Cortex of kidney (tissue), 1 donor: ENCODE measurements around the gene MAPK10.
"Not testable (repeated sequence)": the region's sequence is repeated elsewhere in the genome, so short reads cannot be mapped to it uniquely, and the experiment has no call there.

Experiments used
- DNase-seq: peaks from one replicate; lab custom pipeline; 2025; lab: John Stamatoyannopoulos, UW

Gene MAPK10

GRCh38 chr4:85967872-85968271 is 392.0 kb downstream of the MAPK10 start:
- no peak for DNase-seq

- no peak for DNase-seq
Measured at GRCh38 chr4:85966373-85966772, 393.5 kb downstream of the MAPK10 start.

DNA sequence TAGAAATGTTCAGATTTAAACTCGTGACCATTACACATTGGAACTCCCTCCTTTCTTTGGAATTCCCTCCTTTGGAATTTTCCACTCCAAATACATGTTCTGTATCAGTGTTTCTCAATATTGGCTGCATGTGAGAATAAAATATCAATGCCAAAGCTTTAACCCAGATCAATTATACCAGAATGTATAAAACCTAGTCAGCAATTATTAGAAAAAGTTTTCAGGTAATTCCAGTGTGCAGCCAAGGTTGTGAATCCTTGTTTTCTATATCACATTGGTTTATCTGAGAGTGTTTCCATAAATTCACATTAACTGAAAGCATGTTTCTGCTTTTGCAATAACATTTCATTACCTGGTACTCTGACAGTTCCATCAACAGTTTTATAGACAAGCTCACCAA is 394.3 kb downstream of the MAPK10 start:
- no peak for DNase-seq

DNA sequence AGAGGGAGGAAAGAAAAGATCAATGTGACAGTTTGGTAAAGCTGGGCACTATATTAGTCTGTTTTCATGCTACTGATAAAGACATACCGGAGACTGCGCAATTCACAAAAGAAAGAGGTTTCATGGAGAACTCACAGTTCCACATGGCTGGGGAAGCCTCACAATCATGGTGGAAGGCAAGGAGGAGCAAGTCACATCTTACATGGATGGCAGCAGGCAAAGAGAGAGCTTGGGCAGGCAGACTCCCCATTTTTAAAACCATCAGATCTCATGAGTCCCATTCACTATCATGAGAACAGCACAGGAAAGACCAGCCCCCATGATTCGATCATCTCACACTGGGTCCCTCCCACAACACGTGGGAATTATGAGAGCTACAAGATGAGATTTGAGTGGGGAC is 394.8 kb downstream of the MAPK10 start:
- DNase-seq = not testable (repeated sequence)

DNA sequence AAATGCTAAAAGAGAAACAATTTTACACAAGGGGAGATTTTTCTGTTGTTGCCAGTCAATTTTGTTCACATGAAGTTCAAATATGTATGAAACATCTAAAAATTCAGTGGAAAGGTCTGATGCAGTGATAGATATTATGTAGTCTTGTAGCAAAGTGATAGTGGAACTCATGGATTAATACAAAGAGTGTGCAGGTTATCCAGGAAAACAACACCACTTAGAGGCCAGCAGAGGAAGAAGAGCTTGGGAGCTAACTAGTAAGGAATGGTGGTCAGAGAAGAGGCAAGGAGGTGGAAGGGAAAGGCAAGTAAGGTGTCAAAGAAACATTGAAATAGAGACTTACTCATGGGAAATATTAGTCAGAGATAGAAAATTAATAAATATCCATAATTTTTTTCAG is 395.6 kb downstream of the MAPK10 start:
- no peak for DNase-seq

- no peak for DNase-seq
Measured at GRCh38 chr4:85963231-85963630, 396.6 kb downstream of the MAPK10 start.

DNA sequence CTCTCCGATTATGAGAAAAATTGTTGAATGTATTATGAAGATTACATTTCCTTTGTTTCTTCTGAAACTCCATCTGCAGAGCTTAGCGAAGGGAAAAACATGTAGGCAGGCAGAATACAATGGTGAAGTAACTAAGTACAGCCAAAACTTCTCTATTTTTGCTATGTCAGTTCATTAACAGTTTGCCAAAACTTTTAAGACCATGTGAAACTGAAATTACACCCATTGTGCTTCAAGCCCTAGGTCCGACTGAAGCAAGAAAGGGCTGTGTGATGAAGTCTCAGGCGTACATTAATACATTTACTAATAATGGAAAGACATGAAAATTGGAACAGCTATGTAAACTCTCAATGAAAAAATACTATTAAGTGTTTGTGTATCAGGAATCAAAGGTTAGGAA is 398.0 kb downstream of the MAPK10 start:
- DNase-seq = no peak

- DNase-seq = no peak
Measured at GRCh38 chr4:85956293-85956945, 403.4 kb downstream of the MAPK10 start.

GRCh38 chr4:85955620-85956292 is 404.1 kb downstream of the MAPK10 start:
- DNase-seq = no peak

- DNase-seq = no peak
Measured at GRCh38 chr4:85953651-85954018, 406.2 kb downstream of the MAPK10 start.

DNA sequence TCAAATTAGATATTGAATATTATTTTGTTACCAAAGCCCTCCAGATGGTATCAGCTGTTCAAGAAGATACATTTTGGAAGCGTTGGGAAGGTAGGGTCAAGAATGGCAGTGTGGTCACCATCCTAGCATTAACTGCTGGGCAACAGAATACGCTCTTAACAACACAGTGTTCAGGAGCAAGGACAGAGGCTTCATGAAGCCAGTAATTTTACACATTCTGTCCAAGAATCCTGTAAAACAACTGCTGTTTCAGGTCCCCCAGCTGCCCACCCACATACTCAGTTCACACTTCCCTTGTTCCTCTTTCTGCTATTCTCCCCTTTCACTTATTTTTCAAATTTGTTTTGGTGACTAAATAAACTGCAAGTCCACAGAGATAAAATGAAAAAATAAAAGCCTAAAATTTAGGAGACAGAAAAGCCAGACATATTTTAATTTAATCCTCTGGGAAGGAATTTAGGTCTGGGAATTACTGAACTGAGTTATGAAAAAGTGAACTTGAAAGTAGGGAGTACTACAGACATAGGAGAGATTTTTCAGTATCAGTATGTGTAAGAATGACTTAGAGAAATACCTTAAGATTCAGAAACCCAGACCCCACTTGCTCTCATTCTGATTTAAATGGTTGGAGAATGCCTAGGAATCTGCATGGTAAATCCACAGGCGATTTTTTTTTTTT is 406.7 kb downstream of the MAPK10 start:
- DNase-seq = no peak

DNA sequence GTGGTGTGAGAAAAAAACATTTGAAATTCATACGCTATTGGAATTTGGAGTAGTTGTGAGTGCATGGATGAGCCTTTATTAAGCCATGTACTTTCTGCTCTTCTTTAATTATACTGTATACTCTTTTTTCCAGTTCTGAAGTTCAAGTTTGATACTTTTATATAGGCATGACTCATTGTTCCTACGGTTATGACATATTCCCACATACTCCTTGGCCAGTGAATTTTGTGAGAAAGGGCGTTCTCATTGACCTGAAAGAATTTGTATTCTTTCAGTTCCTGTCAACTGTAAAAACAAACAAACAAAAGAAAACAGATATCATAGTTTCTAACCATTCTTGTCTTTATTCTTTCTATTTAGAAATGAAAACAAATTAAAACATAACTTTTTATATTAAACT is 407.3 kb downstream of the MAPK10 start:
- no peak for DNase-seq

GRCh38 chr4:85951099-85951498 is 408.8 kb downstream of the MAPK10 start:
- no peak for DNase-seq

- DNase-seq = no peak
Measured at GRCh38 chr4:85946821-85947220, 413.0 kb downstream of the MAPK10 start.

GRCh38 chr4:85942107-85942506 is 417.7 kb downstream of the MAPK10 start:
- no peak for DNase-seq

DNA sequence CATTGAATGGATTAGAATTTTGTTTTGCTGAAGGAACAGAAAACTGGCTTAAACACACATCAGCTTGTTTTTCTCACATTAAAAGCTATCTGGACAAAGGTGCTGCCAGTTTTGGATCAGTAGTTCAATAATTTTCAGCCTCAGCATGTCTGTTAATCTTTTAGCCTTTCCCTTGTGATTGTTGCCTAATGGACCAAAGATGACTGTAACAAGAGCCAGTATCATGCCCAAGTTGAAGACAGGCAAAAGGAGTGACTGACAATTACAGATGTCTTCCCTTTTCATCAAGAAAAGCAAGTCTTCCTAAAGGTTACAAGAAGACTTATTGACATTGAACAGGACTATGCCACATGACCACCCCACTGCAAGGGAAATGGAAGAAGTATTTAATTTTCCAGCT is 419.7 kb downstream of the MAPK10 start:
- DNase-seq = no peak
